ENCODE measurements around the gene CR1L. TPM values are rescaled to one million over a fixed set of nuclear protein-coding genes. Genes with fewer than 3 reads are reported as not detected.
A peak's percentile ranks its signal among the peaks of the same experiment; 100 is the strongest.

Gene CR1L
- total RNA-seq, 1 experiment from 2014 or later, result 13.7 TPM

GRCh38 chr1:207648334-207649209 lies 3.6 kb downstream of the CR1L start (continued):
- TF ChIP-seq, protein P1, sequence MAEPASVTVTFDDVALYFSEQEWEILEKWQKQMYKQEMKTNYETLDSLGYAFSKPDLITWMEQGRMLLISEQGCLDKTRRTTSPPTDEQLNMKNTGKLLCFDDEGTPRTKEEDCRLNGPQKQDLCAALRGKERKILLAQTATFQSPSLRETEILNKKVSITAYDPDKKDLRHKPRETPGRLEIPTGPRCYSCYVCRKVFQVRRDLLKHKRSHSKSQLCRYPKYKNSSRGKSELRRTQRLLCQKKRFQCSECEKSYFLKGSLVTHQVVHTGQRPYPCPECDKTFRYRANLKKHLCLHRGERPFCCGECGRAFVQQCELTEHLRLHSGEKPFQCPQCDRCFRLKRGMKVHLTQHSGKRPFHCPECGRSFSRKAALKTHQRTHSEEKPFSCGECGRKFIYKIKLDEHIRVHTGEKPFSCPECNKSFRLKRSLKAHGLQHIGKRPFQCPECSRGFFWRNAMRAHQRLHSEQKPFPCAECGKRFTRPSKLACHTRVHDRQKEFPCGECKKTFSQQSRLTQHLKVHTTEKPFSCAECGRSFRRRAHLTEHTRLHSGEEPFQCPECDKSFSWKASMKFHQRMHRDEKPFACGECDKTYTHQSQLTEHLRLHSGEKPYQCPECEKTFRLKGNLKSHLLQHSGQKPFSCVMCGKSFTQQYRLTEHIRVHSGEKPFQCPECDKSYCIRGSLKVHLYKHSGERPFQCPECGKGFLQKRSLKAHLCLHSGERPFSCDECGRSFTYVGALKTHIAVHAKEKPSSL (CRISPR knock-in tag; conservative IDR thresholded peaks at IDR 0.05), result no peak
- TF ChIP-seq FOXK1 (CRISPR knock-in tag; IDR thresholded peaks at IDR 0.05), result no peak

DNA sequence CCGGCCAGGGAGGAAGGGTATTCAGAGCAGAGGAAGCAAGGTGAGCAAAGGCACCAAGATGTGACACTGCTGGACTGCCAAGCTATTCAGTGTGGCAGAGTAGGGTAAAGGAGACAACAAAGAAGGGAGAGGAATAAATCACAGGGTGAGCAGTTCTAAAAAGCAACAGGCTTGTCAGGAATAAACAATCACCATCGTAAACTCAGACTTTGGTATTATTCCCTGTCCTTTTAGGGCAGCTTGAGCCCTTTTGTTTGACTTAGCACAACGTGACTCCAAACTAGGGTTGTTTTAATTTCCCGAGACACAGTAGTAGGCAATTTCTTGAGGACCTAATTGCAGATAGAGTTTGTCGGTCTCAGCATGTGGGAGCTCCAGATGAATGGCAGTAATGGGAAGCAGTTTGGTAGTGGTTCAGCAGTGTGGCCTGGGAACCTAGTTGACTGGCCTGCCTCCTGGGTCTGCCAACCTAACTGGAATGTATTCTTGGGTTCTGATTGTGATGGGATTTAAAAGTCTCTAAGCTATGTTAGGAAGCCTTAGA lies 4.3 kb downstream of the CR1L start:
- ATAC-seq (peak; percentile 14; the same call in 1 of the 2 replicates), DNase-seq (ENCODE audit: low spot score) (no peak)
- CTCF ChIA-PET, result interaction anchor here (0.5 to 2.3 kb wide), 4 partner anchors 23 to 324 kb away, joined by 3 to 15 read pairs (median 6); no protein-coding TSS in a partner anchor
- no peak overlapping the region for H3K4me3 Mint-ChIP-seq
- no peaks in the 10 kb centered on the region for H3K9me3 Mint-ChIP-seq
- H3K27me3 Mint-ChIP-seq (ENCODE audit: low read depth), result peaks cover 10% of the 10 kb centered on the region
- POLR2A ChIA-PET, result no interaction called here
- peaks cover 59% of the 10 kb centered on the region for H3K4me1 Mint-ChIP-seq
- no peak overlapping the region for H3K27ac Mint-ChIP-seq
- H3K36me3 Mint-ChIP-seq, result no peaks in the 10 kb centered on the region
- TF ChIP-seq ZNF138 (CRISPR knock-in tag; conservative IDR thresholded peaks at IDR 0.05) (no peak), ATF3 (CRISPR knock-in tag; conservative IDR thresholded peaks at IDR 0.05) (no peak), EMX1 (CRISPR knock-in tag; IDR thresholded peaks at IDR 0.05) (no peak), ARID4B (CRISPR knock-in tag; IDR thresholded peaks at IDR 0.05; ENCODE audit: borderline replicate concordance) (no peak), PRRX2 (CRISPR knock-in tag; IDR thresholded peaks at IDR 0.05) (no peak), ELF4 (CRISPR knock-in tag; IDR thresholded peaks at IDR 0.05; ENCODE audit: low read depth) (no peak), MYBL2 (CRISPR knock-in tag; IDR thresholded peaks at IDR 0.05) (no peak), SOX15 (CRISPR knock-in tag; IDR thresholded peaks at IDR 0.05) (no peak), OVOL2 (CRISPR knock-in tag; IDR thresholded peaks at IDR 0.05; ENCODE audit: borderline replicate concordance) (no peak), ZNF263 (CRISPR knock-in tag; IDR thresholded peaks at IDR 0.05; ENCODE audit: low read depth) (no peak), HMGXB4 (CRISPR knock-in tag; IDR thresholded peaks at IDR 0.05) (no peak), NR3C1 (CRISPR knock-in tag; conservative IDR thresholded peaks at IDR 0.05; ENCODE audit: low read depth) (no peak), ETV6 (CRISPR knock-in tag; IDR thresholded peaks at IDR 0.05) (no peak), ZNF671 (CRISPR knock-in tag; IDR thresholded peaks at IDR 0.05) (no peak)
- TF ChIP-seq, protein P2, sequence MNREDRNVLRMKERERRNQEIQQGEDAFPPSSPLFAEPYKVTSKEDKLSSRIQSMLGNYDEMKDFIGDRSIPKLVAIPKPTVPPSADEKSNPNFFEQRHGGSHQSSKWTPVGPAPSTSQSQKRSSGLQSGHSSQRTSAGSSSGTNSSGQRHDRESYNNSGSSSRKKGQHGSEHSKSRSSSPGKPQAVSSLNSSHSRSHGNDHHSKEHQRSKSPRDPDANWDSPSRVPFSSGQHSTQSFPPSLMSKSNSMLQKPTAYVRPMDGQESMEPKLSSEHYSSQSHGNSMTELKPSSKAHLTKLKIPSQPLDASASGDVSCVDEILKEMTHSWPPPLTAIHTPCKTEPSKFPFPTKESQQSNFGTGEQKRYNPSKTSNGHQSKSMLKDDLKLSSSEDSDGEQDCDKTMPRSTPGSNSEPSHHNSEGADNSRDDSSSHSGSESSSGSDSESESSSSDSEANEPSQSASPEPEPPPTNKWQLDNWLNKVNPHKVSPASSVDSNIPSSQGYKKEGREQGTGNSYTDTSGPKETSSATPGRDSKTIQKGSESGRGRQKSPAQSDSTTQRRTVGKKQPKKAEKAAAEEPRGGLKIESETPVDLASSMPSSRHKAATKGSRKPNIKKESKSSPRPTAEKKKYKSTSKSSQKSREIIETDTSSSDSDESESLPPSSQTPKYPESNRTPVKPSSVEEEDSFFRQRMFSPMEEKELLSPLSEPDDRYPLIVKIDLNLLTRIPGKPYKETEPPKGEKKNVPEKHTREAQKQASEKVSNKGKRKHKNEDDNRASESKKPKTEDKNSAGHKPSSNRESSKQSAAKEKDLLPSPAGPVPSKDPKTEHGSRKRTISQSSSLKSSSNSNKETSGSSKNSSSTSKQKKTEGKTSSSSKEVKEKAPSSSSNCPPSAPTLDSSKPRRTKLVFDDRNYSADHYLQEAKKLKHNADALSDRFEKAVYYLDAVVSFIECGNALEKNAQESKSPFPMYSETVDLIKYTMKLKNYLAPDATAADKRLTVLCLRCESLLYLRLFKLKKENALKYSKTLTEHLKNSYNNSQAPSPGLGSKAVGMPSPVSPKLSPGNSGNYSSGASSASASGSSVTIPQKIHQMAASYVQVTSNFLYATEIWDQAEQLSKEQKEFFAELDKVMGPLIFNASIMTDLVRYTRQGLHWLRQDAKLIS (CRISPR knock-in tag; IDR thresholded peaks at IDR 0.05; ENCODE audit: borderline replicate concordance), result no peak

All from WTC11 (cell line).